Stimulated activated CD8-positive, alpha-beta memory T cell treated with anti-CD3 and anti-CD28 coated beads, Interleukin-15, amount 100 ng/mL, for 4 hours (primary cell): ENCODE results near the gene GCN1.
"Not testable (repeated sequence)": the region's sequence is repeated elsewhere in the genome, so short reads cannot be mapped to it uniquely, and the experiment has no call there.

Source experiments
- DNase-seq, 2 donors: peaks; one replicate each; pipeline ENCODE4 v3.0.0-alpha.2; 2020; ENCODE audit warnings: low read depth in 2 of 2

The GCN1 gene

GRCh38 chr12:120194534-120195395, at the start of gene GCN1:
TSS of gene GCN1 (minus strand) at chr12:120194715. CDS start at chr12:120194697, 18 bp downstream.
- peak; percentile 74 to 79 for DNase-seq

- DNase-seq = no peak
These were observed 48.6 kb upstream of the GCN1 start for GRCh38 chr12:120242971-120243699.

- no peak for DNase-seq
These were observed 47.8 kb upstream of the GCN1 start for GRCh38 chr12:120242275-120242799.

GRCh38 chr12:120241561-120242274, 47.2 kb upstream of the GCN1 start:
- DNase-seq = no peak

GRCh38 chr12:120240495-120240833, 45.9 kb upstream of the GCN1 start:
- DNase-seq = no peak

GRCh38 chr12:120239776-120240494, 45.4 kb upstream of the GCN1 start:
- DNase-seq = no peak

GRCh38 chr12:120238839-120239445, 44.4 kb upstream of the GCN1 start:
- no peak for DNase-seq

GRCh38 chr12:120238217-120238616, 43.7 kb upstream of the GCN1 start:
- DNase-seq = no peak

GRCh38 chr12:120237360-120238171, 43.1 kb upstream of the GCN1 start:
- no peak for DNase-seq

- not testable (repeated sequence) for DNase-seq
These were observed 42.3 kb upstream of the GCN1 start for GRCh38 chr12:120236809-120237208.

GRCh38 chr12:120235369-120236323, 41.1 kb upstream of the GCN1 start:
- DNase-seq = no peak

GRCh38 chr12:120234643-120235368, 40.3 kb upstream of the GCN1 start:
- no peak for DNase-seq

- peak; percentile 59 to 79 for DNase-seq
These were observed 36.9 kb upstream of the GCN1 start for GRCh38 chr12:120231316-120232011.

- DNase-seq = no peak
These were observed 36.4 kb upstream of the GCN1 start for GRCh38 chr12:120230974-120231315.

- DNase-seq = no peak
These were observed 35.9 kb upstream of the GCN1 start for GRCh38 chr12:120230326-120230973.

GRCh38 chr12:120229487-120230325, 35.2 kb upstream of the GCN1 start:
- no peak for DNase-seq
